ENCODE measurements around the gene LUZP4.

DNA sequence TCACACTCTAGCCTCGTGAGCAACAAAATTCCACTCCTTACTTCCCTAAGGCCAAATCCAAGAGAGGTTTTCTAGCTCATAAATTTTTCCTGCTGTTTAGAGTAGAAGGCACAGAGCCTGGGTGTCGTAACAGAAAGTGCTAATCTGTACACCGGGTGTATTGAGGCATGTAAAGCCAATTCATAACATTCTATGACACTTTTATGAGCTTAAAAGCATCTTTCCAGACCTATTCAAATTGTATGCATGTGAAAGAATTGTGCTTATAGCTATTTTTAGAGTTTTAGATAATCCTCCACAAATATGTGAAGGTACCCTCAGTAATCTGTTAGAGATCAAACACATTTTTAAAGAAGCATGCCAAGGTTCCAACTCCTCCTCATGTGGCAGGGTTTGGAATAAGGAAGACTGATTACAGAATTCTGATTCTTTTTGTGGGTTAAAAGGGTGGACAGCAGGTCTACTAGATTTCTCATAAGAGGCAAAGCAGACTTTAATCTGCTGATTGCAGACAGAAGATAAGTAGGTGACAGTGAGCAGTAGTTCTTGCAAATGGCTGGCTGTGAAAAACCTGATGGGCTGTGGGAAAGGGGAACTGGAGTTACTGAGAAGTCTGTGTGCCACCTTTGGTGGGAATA is 30.2 kb upstream of the LUZP4 start:
- TF ChIP-seq, protein P1, sequence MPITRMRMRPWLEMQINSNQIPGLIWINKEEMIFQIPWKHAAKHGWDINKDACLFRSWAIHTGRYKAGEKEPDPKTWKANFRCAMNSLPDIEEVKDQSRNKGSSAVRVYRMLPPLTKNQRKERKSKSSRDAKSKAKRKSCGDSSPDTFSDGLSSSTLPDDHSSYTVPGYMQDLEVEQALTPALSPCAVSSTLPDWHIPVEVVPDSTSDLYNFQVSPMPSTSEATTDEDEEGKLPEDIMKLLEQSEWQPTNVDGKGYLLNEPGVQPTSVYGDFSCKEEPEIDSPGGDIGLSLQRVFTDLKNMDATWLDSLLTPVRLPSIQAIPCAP (CRISPR knock-in tag; IDR thresholded peaks at IDR 0.05): no peak
- TF ChIP-seq, protein P2, sequence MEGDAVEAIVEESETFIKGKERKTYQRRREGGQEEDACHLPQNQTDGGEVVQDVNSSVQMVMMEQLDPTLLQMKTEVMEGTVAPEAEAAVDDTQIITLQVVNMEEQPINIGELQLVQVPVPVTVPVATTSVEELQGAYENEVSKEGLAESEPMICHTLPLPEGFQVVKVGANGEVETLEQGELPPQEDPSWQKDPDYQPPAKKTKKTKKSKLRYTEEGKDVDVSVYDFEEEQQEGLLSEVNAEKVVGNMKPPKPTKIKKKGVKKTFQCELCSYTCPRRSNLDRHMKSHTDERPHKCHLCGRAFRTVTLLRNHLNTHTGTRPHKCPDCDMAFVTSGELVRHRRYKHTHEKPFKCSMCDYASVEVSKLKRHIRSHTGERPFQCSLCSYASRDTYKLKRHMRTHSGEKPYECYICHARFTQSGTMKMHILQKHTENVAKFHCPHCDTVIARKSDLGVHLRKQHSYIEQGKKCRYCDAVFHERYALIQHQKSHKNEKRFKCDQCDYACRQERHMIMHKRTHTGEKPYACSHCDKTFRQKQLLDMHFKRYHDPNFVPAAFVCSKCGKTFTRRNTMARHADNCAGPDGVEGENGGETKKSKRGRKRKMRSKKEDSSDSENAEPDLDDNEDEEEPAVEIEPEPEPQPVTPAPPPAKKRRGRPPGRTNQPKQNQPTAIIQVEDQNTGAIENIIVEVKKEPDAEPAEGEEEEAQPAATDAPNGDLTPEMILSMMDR (IDR thresholded peaks at IDR 0.05): no peak
- no peak for TF ChIP-seq TEAD1 (CRISPR knock-in tag; IDR thresholded peaks at IDR 0.05)
- TF ChIP-seq, protein P3, sequence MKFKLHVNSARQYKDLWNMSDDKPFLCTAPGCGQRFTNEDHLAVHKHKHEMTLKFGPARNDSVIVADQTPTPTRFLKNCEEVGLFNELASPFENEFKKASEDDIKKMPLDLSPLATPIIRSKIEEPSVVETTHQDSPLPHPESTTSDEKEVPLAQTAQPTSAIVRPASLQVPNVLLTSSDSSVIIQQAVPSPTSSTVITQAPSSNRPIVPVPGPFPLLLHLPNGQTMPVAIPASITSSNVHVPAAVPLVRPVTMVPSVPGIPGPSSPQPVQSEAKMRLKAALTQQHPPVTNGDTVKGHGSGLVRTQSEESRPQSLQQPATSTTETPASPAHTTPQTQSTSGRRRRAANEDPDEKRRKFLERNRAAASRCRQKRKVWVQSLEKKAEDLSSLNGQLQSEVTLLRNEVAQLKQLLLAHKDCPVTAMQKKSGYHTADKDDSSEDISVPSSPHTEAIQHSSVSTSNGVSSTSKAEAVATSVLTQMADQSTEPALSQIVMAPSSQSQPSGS (CRISPR knock-in tag; IDR thresholded peaks at IDR 0.05; ENCODE audit: borderline replicate concordance, low read depth): no peak
- TF ChIP-seq, protein P4, sequence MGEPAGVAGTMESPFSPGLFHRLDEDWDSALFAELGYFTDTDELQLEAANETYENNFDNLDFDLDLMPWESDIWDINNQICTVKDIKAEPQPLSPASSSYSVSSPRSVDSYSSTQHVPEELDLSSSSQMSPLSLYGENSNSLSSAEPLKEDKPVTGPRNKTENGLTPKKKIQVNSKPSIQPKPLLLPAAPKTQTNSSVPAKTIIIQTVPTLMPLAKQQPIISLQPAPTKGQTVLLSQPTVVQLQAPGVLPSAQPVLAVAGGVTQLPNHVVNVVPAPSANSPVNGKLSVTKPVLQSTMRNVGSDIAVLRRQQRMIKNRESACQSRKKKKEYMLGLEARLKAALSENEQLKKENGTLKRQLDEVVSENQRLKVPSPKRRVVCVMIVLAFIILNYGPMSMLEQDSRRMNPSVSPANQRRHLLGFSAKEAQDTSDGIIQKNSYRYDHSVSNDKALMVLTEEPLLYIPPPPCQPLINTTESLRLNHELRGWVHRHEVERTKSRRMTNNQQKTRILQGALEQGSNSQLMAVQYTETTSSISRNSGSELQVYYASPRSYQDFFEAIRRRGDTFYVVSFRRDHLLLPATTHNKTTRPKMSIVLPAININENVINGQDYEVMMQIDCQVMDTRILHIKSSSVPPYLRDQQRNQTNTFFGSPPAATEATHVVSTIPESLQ (CRISPR knock-in tag; IDR thresholded peaks at IDR 0.05): no peak
- TF ChIP-seq, protein P5, sequence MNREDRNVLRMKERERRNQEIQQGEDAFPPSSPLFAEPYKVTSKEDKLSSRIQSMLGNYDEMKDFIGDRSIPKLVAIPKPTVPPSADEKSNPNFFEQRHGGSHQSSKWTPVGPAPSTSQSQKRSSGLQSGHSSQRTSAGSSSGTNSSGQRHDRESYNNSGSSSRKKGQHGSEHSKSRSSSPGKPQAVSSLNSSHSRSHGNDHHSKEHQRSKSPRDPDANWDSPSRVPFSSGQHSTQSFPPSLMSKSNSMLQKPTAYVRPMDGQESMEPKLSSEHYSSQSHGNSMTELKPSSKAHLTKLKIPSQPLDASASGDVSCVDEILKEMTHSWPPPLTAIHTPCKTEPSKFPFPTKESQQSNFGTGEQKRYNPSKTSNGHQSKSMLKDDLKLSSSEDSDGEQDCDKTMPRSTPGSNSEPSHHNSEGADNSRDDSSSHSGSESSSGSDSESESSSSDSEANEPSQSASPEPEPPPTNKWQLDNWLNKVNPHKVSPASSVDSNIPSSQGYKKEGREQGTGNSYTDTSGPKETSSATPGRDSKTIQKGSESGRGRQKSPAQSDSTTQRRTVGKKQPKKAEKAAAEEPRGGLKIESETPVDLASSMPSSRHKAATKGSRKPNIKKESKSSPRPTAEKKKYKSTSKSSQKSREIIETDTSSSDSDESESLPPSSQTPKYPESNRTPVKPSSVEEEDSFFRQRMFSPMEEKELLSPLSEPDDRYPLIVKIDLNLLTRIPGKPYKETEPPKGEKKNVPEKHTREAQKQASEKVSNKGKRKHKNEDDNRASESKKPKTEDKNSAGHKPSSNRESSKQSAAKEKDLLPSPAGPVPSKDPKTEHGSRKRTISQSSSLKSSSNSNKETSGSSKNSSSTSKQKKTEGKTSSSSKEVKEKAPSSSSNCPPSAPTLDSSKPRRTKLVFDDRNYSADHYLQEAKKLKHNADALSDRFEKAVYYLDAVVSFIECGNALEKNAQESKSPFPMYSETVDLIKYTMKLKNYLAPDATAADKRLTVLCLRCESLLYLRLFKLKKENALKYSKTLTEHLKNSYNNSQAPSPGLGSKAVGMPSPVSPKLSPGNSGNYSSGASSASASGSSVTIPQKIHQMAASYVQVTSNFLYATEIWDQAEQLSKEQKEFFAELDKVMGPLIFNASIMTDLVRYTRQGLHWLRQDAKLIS (CRISPR knock-in tag; IDR thresholded peaks at IDR 0.05; ENCODE audit: borderline replicate concordance): no peak
- no peak for TF ChIP-seq KAT7 (CRISPR knock-in tag; IDR thresholded peaks at IDR 0.05; ENCODE audit: borderline replicate concordance)
- no peak for TF ChIP-seq TEAD4 (CRISPR knock-in tag; IDR thresholded peaks at IDR 0.05)

Data from WTC11 (cell line).